ENCODE data around the gene TEAD2. TPM values are rescaled to one million over a fixed set of nuclear protein-coding genes. Genes with fewer than 3 reads are reported as not detected.

TEAD2 gene
- total and polyA plus RNA-seq, 4 experiments from 2014 or later: not detected

GRCh38 chr19:49407079-49407478 lies 44.9 kb upstream of the TEAD2 start:
- Histone ChIP-seq H3K27ac (ENCODE audit: low read depth, low read length) (no peak overlapping the region), H3K27me3 (ENCODE audit: insufficient read depth, low read length) (no peaks in the 10 kb centered on the region), H3K36me3 (ENCODE audit: insufficient read depth, low read length) (no peaks in the 10 kb centered on the region), H3K4me3 (ENCODE audit: low read length in 2 of 2) (no peak overlapping the region), H3K4me1 (ENCODE audit: insufficient read depth, low read length) (peaks cover 64% of the 10 kb centered on the region), H3K9me3 (ENCODE audit: control insufficient read depth in 1 of 2, low read length in 2 of 2) (no peaks in the 10 kb centered on the region)
- intact Hi-C loops (cut with micrococcal nuclease): no loop called here
- peak overlapping the region in 2 of 7 donors; percentile 25 to 55 for H3K27ac Mint-ChIP-seq
- peaks cover 34 to 71% (median 53%) of the 10 kb centered on the region in 4 donors for H3K4me1 Mint-ChIP-seq
- H3K4me3 Mint-ChIP-seq: peak overlapping the region in 2 of 8 donors; percentile 21 to 69
- H3K27me3 Mint-ChIP-seq: no peaks in the 10 kb centered on the region
- H3K36me3 Mint-ChIP-seq: no peaks in the 10 kb centered on the region
- ChIA-PET POLR2A (ENCODE audit: partially characterized antibody) (interaction anchor here (1.4 to 2.1 kb wide), 3 partner anchors 9 to 63 kb away, joined by 4 to 6 read pairs (median 4); no protein-coding TSS in a partner anchor), CTCF (ENCODE audit: partially characterized antibody) (interaction anchor here (1.0 to 1.9 kb wide), 4 partner anchors 12 to 20 kb away, joined by 3 to 11 read pairs (median 4); no protein-coding TSS in a partner anchor)
- peaks cover 0 to 2% (median 0%) of the 10 kb centered on the region in 8 donors for H3K9me3 Mint-ChIP-seq
- peak in 1 of 5 donors; percentile 23 for DNase-seq

DNA sequence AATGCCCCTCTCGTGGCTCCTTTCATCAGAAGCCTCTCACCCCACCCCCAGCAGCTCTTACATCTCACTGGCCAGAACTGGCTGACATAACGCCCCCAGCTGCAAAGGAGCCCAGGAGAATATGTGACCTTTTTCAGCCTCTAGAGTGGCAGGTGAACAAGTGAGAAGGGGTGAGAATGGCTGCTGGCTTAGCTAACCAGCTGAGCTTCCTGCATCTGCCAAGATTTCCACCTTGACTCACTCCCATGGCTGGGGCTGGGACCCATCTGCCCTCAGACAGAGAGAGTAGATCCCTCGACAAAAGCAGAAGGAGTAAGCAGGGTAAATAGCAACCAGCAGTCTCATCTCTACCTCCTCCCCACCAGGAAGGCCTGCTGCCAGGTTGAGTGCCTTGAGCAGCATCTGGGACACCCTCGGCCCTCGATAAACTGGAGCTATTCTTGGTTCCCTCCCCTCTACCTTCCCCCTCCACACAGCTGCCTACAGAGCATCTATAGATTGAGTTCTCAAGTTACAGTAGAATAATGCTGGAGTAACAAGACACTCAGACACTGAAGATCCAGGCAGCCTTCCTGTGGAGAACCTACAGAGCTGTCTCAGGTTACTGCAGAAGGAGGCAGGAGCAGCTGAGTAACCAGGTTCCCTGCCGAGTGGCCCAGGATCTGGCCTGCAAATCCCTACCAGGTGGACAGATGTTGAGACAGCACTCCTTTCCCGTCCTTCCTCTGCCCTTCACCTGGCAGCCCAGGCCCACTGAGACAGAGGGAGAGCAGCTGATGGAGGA lies 41.4 kb upstream of the TEAD2 start:
- POLR2A ChIA-PET (ENCODE audit: partially characterized antibody): interaction anchor here (0.9 to 1.0 kb wide), 3 partner anchors 18 to 66 kb away, joined by 3 to 4 read pairs (median 4); no protein-coding TSS in a partner anchor
- intact Hi-C loops (cut with micrococcal nuclease): no loop called here

DNA sequence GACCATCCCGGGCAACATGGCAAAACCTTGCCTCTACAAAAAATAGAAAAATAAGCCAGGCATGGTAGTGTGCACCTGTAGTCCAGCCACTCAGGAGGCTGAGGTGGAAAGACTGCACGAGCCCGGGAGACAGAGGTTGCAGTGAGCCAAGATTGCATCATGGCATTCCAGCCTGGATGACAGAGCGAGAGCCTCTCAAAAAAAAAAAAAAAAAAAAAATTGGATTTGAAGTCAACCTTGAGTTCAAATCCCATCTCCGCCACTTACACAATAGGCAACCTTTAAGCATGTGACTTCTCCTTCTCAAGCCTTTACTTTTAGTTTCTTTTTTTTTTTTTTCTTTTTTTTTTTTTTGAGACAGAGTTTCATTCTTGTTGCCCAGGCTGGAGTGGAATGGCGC lies 37.8 kb upstream of the TEAD2 start:
- Mint-ChIP-seq H3K27me3 (peaks cover 0 to 3% of the 10 kb centered on the region in 2 donors), H3K27ac (no peak overlapping the region), H3K36me3 (no peaks in the 10 kb centered on the region), H3K4me3 (no peak overlapping the region), H3K4me1 (peaks cover 7 to 30% (median 18%) of the 10 kb centered on the region in 4 donors), H3K9me3 (peaks cover 0 to 2% (median 0%) of the 10 kb centered on the region in 8 donors)
- no peaks in the 10 kb centered on the region for H3K36me3 ChIP-seq (ENCODE audit: insufficient read depth, low read length)
- DNase-seq: no peak
- ChIA-PET POLR2A (ENCODE audit: partially characterized antibody) (no interaction called here), CTCF (ENCODE audit: partially characterized antibody) (interaction anchor here (1.1 kb wide), 1 partner anchor 74 kb away, joined by 3 read pairs; no protein-coding TSS in a partner anchor)
- intact Hi-C loops (cut with micrococcal nuclease): no loop called here
- H3K9me3 ChIP-seq (ENCODE audit: control insufficient read depth in 1 of 2, low read length in 2 of 2): no peaks in the 10 kb centered on the region
- H3K27me3 ChIP-seq (ENCODE audit: insufficient read depth, low read length): no peaks in the 10 kb centered on the region
- H3K27ac ChIP-seq (ENCODE audit: low read depth, low read length): no peak overlapping the region
- peaks cover 22% of the 10 kb centered on the region for H3K4me1 ChIP-seq (ENCODE audit: insufficient read depth, low read length)
- H3K4me3 ChIP-seq (ENCODE audit: low read length in 2 of 2): no peak overlapping the region

More for the DNA sequence above, 41.4 kb upstream of the TEAD2 start:
- Histone ChIP-seq H3K4me3 (ENCODE audit: low read length in 2 of 2) (no peak overlapping the region), H3K27me3 (ENCODE audit: insufficient read depth, low read length) (no peaks in the 10 kb centered on the region), H3K9me3 (ENCODE audit: control insufficient read depth in 1 of 2, low read length in 2 of 2) (no peaks in the 10 kb centered on the region), H3K4me1 (ENCODE audit: insufficient read depth, low read length) (peaks cover 33% of the 10 kb centered on the region), H3K36me3 (ENCODE audit: insufficient read depth, low read length) (no peaks in the 10 kb centered on the region), H3K27ac (ENCODE audit: low read depth, low read length) (no peak overlapping the region)
- H3K36me3 Mint-ChIP-seq: no peaks in the 10 kb centered on the region
- DNase-seq: peak in 1 of 5 donors; percentile 34
- H3K9me3 Mint-ChIP-seq: peaks cover 0 to 2% (median 0%) of the 10 kb centered on the region in 8 donors
- H3K4me1 Mint-ChIP-seq: peaks cover 13 to 43% (median 27%) of the 10 kb centered on the region in 4 donors
- H3K4me3 Mint-ChIP-seq: peak overlapping the region in 1 of 8 donors; percentile 11
- peaks cover 0 to 2% of the 10 kb centered on the region in 2 donors for H3K27me3 Mint-ChIP-seq
- H3K27ac Mint-ChIP-seq: peak overlapping the region in 1 of 7 donors; percentile 22
- CTCF ChIA-PET (ENCODE audit: partially characterized antibody): interaction anchor here (0.8 to 1.4 kb wide), 3 partner anchors 12 to 41 kb away, joined by 3 to 5 read pairs (median 3); no protein-coding TSS in a partner anchor

DNA sequence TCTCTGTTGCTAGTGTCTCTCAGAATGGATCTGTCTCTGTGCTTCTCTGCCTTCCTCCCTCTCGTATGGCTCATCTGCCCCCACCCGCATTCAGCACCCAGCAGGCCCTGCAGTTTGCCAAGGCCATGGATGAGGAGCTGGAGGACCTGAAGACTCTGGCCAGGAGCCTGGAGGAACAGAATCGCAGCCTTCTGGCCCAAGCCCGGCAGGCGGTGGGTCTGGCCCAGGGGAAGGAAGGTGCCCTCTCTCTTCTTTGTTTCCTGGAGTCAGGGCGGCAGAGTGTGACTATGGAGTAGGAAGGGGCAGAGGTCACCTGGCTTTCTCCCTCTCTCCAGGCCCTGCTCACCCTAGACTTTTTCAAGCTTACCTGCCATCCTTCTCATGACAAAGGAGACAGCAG lies 36.7 kb upstream of the TEAD2 start:
- peak overlapping the region in 4 of 7 donors; percentile 16 to 90 (median 68) for H3K27ac Mint-ChIP-seq
- H3K27me3 Mint-ChIP-seq: peaks cover 0 to 3% of the 10 kb centered on the region in 2 donors
- DNase-seq: peak in 1 of 5 donors; percentile 5
- Histone ChIP-seq H3K27ac (ENCODE audit: low read depth, low read length) (no peak overlapping the region), H3K27me3 (ENCODE audit: insufficient read depth, low read length) (no peaks in the 10 kb centered on the region), H3K4me1 (ENCODE audit: insufficient read depth, low read length) (peaks cover 16% of the 10 kb centered on the region), H3K9me3 (ENCODE audit: control insufficient read depth in 1 of 2, low read length in 2 of 2) (no peaks in the 10 kb centered on the region), H3K36me3 (ENCODE audit: insufficient read depth, low read length) (no peaks in the 10 kb centered on the region), H3K4me3 (ENCODE audit: low read length in 2 of 2) (no peak overlapping the region)
- POLR2A ChIA-PET (ENCODE audit: partially characterized antibody): no interaction called here
- intact Hi-C loops (cut with micrococcal nuclease): no loop called here
- H3K4me3 Mint-ChIP-seq: peak overlapping the region in 2 of 8 donors; percentile 11 to 39
- H3K36me3 Mint-ChIP-seq: no peaks in the 10 kb centered on the region
- CTCF ChIA-PET (ENCODE audit: partially characterized antibody): interaction anchor here (1.5 kb wide), 1 partner anchor 72 kb away, joined by 3 read pairs; no protein-coding TSS in a partner anchor
- H3K4me1 Mint-ChIP-seq: peaks cover 7 to 21% (median 15%) of the 10 kb centered on the region in 4 donors
- H3K9me3 Mint-ChIP-seq: no peaks in the 10 kb centered on the region

DNA sequence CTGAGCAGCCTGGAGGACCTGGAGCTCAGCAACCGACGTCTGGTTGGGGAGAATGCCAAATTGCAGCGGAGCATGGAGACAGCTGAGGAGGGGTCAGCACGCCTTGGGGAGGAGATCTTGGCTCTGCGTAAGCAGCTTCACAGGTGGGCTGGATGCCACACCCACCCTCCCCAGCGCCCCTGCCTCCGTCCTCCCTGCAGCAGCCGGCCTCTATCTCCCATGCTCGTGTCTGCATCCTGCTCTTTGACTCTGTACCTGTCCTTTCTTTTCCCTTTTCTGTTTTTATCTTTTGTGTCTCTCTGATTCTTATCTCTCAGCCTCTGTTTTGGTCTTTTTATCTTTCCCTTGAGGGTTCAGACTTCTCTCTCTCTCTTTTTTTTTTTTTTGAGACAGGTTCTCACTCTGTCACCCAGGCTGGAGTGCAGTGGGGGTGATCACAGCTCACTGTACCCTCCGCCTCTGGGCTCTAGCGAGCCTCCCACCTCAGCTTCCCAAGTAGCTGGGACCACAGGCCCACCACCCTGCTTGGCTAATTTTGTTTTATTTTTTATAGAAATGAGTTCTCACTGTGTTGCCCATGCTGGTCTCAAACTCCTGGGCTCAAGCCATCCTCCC lies 35.9 kb upstream of the TEAD2 start:
- Mint-ChIP-seq H3K27me3 (peaks cover 0 to 3% of the 10 kb centered on the region in 2 donors), H3K9me3 (no peaks in the 10 kb centered on the region)
- CTCF ChIA-PET (ENCODE audit: partially characterized antibody): interaction anchor here (1.2 to 1.5 kb wide), 2 partner anchors 46 to 73 kb away, joined by 3 to 4 read pairs; no protein-coding TSS in a partner anchor

GRCh38 chr19:49396738-49397505 lies 34.7 kb upstream of the TEAD2 start:
- no peaks in the 10 kb centered on the region for H3K36me3 Mint-ChIP-seq
- H3K9me3 ChIP-seq (ENCODE audit: control insufficient read depth in 1 of 2, low read length in 2 of 2): no peaks in the 10 kb centered on the region
- peaks cover 10 to 23% (median 17%) of the 10 kb centered on the region in 4 donors for H3K4me1 Mint-ChIP-seq
- no peak overlapping the region for H3K27ac ChIP-seq (ENCODE audit: low read depth, low read length)
- H3K9me3 Mint-ChIP-seq: no peaks in the 10 kb centered on the region
- H3K27ac Mint-ChIP-seq: peak overlapping the region in 3 of 7 donors; percentile 13 to 67 (median 42)
- H3K4me1 ChIP-seq (ENCODE audit: insufficient read depth, low read length): peaks cover 21% of the 10 kb centered on the region
- no peak for DNase-seq
- no peak overlapping the region for H3K4me3 Mint-ChIP-seq
- ChIA-PET CTCF (ENCODE audit: partially characterized antibody) (interaction anchor here (0.6 to 1.7 kb wide), 6 partner anchors 9 to 321 kb away, joined by 3 to 8 read pairs (median 3); no protein-coding TSS in a partner anchor), POLR2A (ENCODE audit: partially characterized antibody) (interaction anchor here (1.1 to 1.9 kb wide), 2 partner anchors 15 to 25 kb away, joined by 4 to 7 read pairs; partner anchors contain the start of gene PTH2)
- H3K36me3 ChIP-seq (ENCODE audit: insufficient read depth, low read length): no peaks in the 10 kb centered on the region
- H3K27me3 ChIP-seq (ENCODE audit: insufficient read depth, low read length): no peaks in the 10 kb centered on the region
- no peak overlapping the region for H3K4me3 ChIP-seq (ENCODE audit: low read length in 2 of 2)
- H3K27me3 Mint-ChIP-seq: peaks cover 0 to 3% of the 10 kb centered on the region in 2 donors
- intact Hi-C loops (cut with micrococcal nuclease): no loop called here

More for the DNA sequence above, 35.9 kb upstream of the TEAD2 start:
- Histone ChIP-seq H3K9me3 (ENCODE audit: control insufficient read depth in 1 of 2, low read length in 2 of 2) (no peaks in the 10 kb centered on the region), H3K27ac (ENCODE audit: low read depth, low read length) (no peak overlapping the region), H3K27me3 (ENCODE audit: insufficient read depth, low read length) (no peaks in the 10 kb centered on the region), H3K4me1 (ENCODE audit: insufficient read depth, low read length) (peaks cover 16% of the 10 kb centered on the region), H3K36me3 (ENCODE audit: insufficient read depth, low read length) (no peaks in the 10 kb centered on the region), H3K4me3 (ENCODE audit: low read length in 2 of 2) (no peak overlapping the region)
- H3K36me3 Mint-ChIP-seq: no peaks in the 10 kb centered on the region
- peak overlapping the region in 4 of 8 donors; percentile 13 to 61 (median 58) for H3K4me3 Mint-ChIP-seq
- H3K27ac Mint-ChIP-seq: peak overlapping the region in 3 of 7 donors; percentile 27 to 90 (median 88)
- intact Hi-C loops (cut with micrococcal nuclease): no loop called here
- peaks cover 7 to 19% (median 13%) of the 10 kb centered on the region in 4 donors for H3K4me1 Mint-ChIP-seq
- DNase-seq: peak in 1 of 5 donors; percentile 6
- POLR2A ChIA-PET (ENCODE audit: partially characterized antibody): interaction anchor here (1.1 to 1.9 kb wide), 2 partner anchors 14 to 24 kb away, joined by 4 to 7 read pairs; partner anchors contain the start of gene PTH2

Measured in CD4-positive, alpha-beta memory T cell (primary cell).